DND-41 (cell line): Measurements from ENCODE around the gene CNTNAP5.

Experiments used
- ATAC-seq: fragments of 200-7000 bp; cut with Tn5 transposase; 3 replicates; pipeline ENCODE4 v1.9.1; 2021; ENCODE audit warnings: low read depth; ENCODE audit not compliant: insufficient read depth
- DNase-seq: peaks from one replicate; pipeline ENCODE4 v3.0.0-alpha.2; 2020
- H2AFZ ChIP-seq: 2 replicates; pipeline ENCODE4 v1.6.0; 2012; ENCODE audit warnings: low read depth, low read length
- H3K27ac ChIP-seq: 2 replicates; pipeline ENCODE4 v1.5.1; 2012; ENCODE audit warnings: low read length, inconsistent platforms
- H3K27me3 ChIP-seq: fragments of 200-600 bp; sonication (generic); 2 replicates; pipeline ENCODE4 v1.6.0; 2012; ENCODE audit warnings: low read length, mild to moderate bottlenecking, inconsistent platforms; ENCODE audit not compliant: insufficient read depth, poor library complexity
- H3K36me3 ChIP-seq: 2 replicates; pipeline ENCODE4 v1.5.1; 2012; ENCODE audit warnings: low read length, inconsistent platforms; ENCODE audit not compliant: insufficient read depth
- H3K4me1 ChIP-seq: 2 replicates; pipeline ENCODE4 v1.5.1; 2012; ENCODE audit warnings: mild to moderate bottlenecking, low read length; ENCODE audit not compliant: insufficient read depth
- H3K4me2 ChIP-seq: 2 replicates; pipeline ENCODE4 v1.6.0; 2012; ENCODE audit warnings: mild to moderate bottlenecking, moderate library complexity, low read length, inconsistent platforms; ENCODE audit not compliant: insufficient read depth
- H3K4me3 ChIP-seq, 2 experiments: fragments of 200-600 bp in 1 of 2; shearing (Covaris generic) in 1 of 2; 2 replicates each; pipeline ENCODE4 v1.5.1; 2012 to 2016; ENCODE audit warnings: inconsistent platforms in 2 of 2, low read length in 2 of 2, mild to moderate bottlenecking in 2 of 2, low read depth in 1 of 2, moderate library complexity in 1 of 2
- H3K79me2 ChIP-seq: 2 replicates; pipeline ENCODE4 v1.6.0; 2012; ENCODE audit warnings: low read length, inconsistent platforms; ENCODE audit not compliant: insufficient read depth
- H3K9ac ChIP-seq: 2 replicates; pipeline ENCODE4 v1.6.0; 2012; ENCODE audit warnings: low read depth, mild to moderate bottlenecking, inconsistent platforms, low read length, moderate library complexity
- H3K9me3 ChIP-seq: 2 replicates; pipeline ENCODE4 v1.5.1; 2012; ENCODE audit warnings: low read length, moderate library complexity, mild to moderate bottlenecking, inconsistent platforms; ENCODE audit not compliant: insufficient read depth, severe bottlenecking
- H4K20me1 ChIP-seq: 2 replicates; pipeline ENCODE4 v1.6.0; 2012; ENCODE audit warnings: low read length; ENCODE audit not compliant: insufficient read depth
- CTCF ChIP-seq: IDR thresholded peaks from 2 replicates; pipeline ENCODE4 v1.5.1; 2012; ENCODE audit warnings: borderline replicate concordance, low read length, moderate library complexity, mild to moderate bottlenecking; ENCODE audit not compliant: poor library complexity, severe bottlenecking; ENCODE audit errors: extremely low read depth
- EZH2 ChIP-seq: IDR thresholded peaks from 3 replicates; pipeline ENCODE4 v1.6.1; 2012; ENCODE audit warnings: borderline replicate concordance, low read depth, mild to moderate bottlenecking, moderate library complexity, low read length, inconsistent platforms; ENCODE audit not compliant: severe bottlenecking

Gene CNTNAP5

GRCh38 chr2:124066776-124067175 lies 41.7 kb downstream of the CNTNAP5 start:
- Histone ChIP-seq H3K79me2 (no peaks in the 10 kb centered on the region), H2AFZ (no peak overlapping the region), H3K36me3 (no peaks in the 10 kb centered on the region), H4K20me1 (no peaks in the 10 kb centered on the region), H3K9me3 (no peaks in the 10 kb centered on the region), H3K4me3 (no peak overlapping the region), H3K4me1 (no peaks in the 10 kb centered on the region), H3K9ac (no peak overlapping the region), H3K27ac (no peak overlapping the region), H3K4me2 (no peak overlapping the region), H3K27me3 (no peaks in the 10 kb centered on the region)
- no peak for ATAC-seq
- no peak for DNase-seq
- TF ChIP-seq EZH2 (no peak), CTCF (no peak)

GRCh38 chr2:124079045-124079444 lies 54.0 kb downstream of the CNTNAP5 start:
- DNase-seq = no peak
- Histone ChIP-seq H3K79me2 (no peaks in the 10 kb centered on the region), H4K20me1 (no peaks in the 10 kb centered on the region), H3K27ac (no peak overlapping the region), H3K4me2 (no peak overlapping the region), H3K4me1 (no peaks in the 10 kb centered on the region), H3K9ac (no peak overlapping the region), H2AFZ (no peak overlapping the region), H3K4me3 (no peak overlapping the region), H3K9me3 (no peaks in the 10 kb centered on the region), H3K36me3 (no peaks in the 10 kb centered on the region), H3K27me3 (no peaks in the 10 kb centered on the region)
- ATAC-seq = no peak
- TF ChIP-seq CTCF = no peak
- TF ChIP-seq EZH2 = no peak

- no peak overlapping the region for H3K9ac ChIP-seq
- H3K79me2 ChIP-seq = no peaks in the 10 kb centered on the region
- H2AFZ ChIP-seq = no peak overlapping the region
- ATAC-seq = no peak
- H3K4me1 ChIP-seq = no peaks in the 10 kb centered on the region
- no peak overlapping the region for H3K4me2 ChIP-seq
- H3K36me3 ChIP-seq = no peaks in the 10 kb centered on the region
- no peaks in the 10 kb centered on the region for H4K20me1 ChIP-seq
- no peaks in the 10 kb centered on the region for H3K9me3 ChIP-seq
- DNase-seq = no peak
- no peaks in the 10 kb centered on the region for H3K27me3 ChIP-seq
- TF ChIP-seq CTCF = no peak
- TF ChIP-seq EZH2 = no peak
- no peak overlapping the region for H3K4me3 ChIP-seq
- no peak overlapping the region for H3K27ac ChIP-seq
Measured at GRCh38 chr2:124080281-124081153, 55.4 kb downstream of the CNTNAP5 start.

DNA sequence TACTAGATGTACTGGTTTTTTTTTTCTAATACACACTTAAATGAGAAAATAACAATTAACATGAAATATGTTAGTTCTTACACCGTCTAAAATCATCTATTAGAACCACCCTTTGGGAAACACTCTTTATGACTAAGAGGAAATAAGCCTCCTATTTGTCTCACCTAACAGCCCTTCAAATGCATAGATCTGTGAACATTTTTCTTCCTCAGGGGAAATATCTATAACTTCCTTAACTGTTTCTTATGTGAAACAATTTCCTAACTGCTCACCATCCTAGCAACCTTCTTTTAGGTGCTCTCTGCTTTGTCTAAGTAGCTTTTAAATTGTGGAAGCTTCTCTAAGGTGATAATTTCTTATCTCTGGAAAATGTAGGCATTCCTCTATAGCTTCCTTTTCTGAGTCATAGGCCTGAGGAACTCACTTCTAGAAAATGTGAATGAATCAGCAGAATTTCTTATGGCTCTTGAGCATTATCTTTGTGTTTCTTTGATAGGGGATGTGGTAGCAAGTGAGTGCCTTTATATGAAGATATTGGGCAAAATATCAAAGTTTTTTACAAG lies 56.1 kb downstream of the CNTNAP5 start:
- no peak for DNase-seq
- no peaks in the 10 kb centered on the region for H3K36me3 ChIP-seq
- H3K9ac ChIP-seq = no peak overlapping the region
- H3K27ac ChIP-seq = no peak overlapping the region
- no peak overlapping the region for H3K4me3 ChIP-seq
- no peak overlapping the region for H2AFZ ChIP-seq
- no peak for ATAC-seq
- H3K27me3 ChIP-seq = no peaks in the 10 kb centered on the region
- no peaks in the 10 kb centered on the region for H3K9me3 ChIP-seq
- no peaks in the 10 kb centered on the region for H3K4me1 ChIP-seq
- no peak overlapping the region for H3K4me2 ChIP-seq
- H3K79me2 ChIP-seq = no peaks in the 10 kb centered on the region
- TF ChIP-seq CTCF = no peak
- TF ChIP-seq EZH2 = no peak
- no peaks in the 10 kb centered on the region for H4K20me1 ChIP-seq
